ENCODE data around the gene SLC4A8. TPM values are rescaled to one million over a fixed set of nuclear protein-coding genes. Genes with fewer than 3 reads are reported as not detected.

The SLC4A8 gene
- 10 to 100 TPM in 6 of 9 donors, 1 to 10 TPM in 3; 3.0 to 27.0 (median 13.8) TPM for total RNA-seq
- 10 to 100 TPM in 1 of 3 donors, 1 to 10 TPM in 2; 3.1 to 10.6 (median 4.5) TPM for polyA plus RNA-seq
- long read RNA-seq, donor 1, partial matches to known transcripts, result 0 of 1 reads
- long read RNA-seq, donor 1, other reads (novel, unspliced or antisense), result 0 of 1 reads
- long read RNA-seq, donor 2, partial matches to known transcripts, result 0 of 1 reads
- long read RNA-seq, donor 2, other reads (novel, unspliced or antisense), result 0 of 1 reads
- long read RNA-seq, donor 3, result 0 reads
- long read RNA-seq, donor 4, partial matches to known transcripts, result 2 of 2 reads
- long read RNA-seq, donor 4, other reads (novel, unspliced or antisense), result 0 of 2 reads
- long read RNA-seq, donor 5, full-length matches to known transcripts, result 3 of 13 reads
- long read RNA-seq, donor 5, partial matches to known transcripts, result 4 of 13 reads
- long read RNA-seq, donor 5, other reads (novel, unspliced or antisense), result 6 of 13 reads
- long read RNA-seq, donor 6, partial matches to known transcripts, result 2 of 3 reads
- long read RNA-seq, donor 6, other reads (novel, unspliced or antisense), result 1 of 3 reads
- long read RNA-seq, donor 7, result 0 reads
- long read RNA-seq, donor 8, full-length matches to known transcripts, result 2 of 2 reads
- long read RNA-seq, donor 8, partial matches to known transcripts, result 0 of 2 reads
- long read RNA-seq, donor 8, other reads (novel, unspliced or antisense), result 0 of 2 reads
- long read RNA-seq, donor 9, result 0 reads
- long read RNA-seq, donor 10, result 0 reads

- no peak for TF ChIP-seq POLR2A (IDR thresholded peaks at IDR 0.05)
- TF ChIP-seq CTCF (IDR thresholded peaks at IDR 0.05), result peak; percentile 54 to 78 (median 64)
- Histone ChIP-seq H3K4me3 (peak within 1 kb of the TSS in 3 of 4 donors; percentile 1 to 54 (median 25)), H3K27ac (peak within 1 kb of the TSS in 2 of 5 donors; percentile 18 to 71), H3K36me3 (replicated peaks in 1 of 2) (no peaks in the 10 kb centered on the region), H3K27me3 (no peaks in the 10 kb centered on the region), H3K9me3 (replicated peaks in 1 of 3) (no peaks in the 10 kb centered on the region), H3K4me1 (replicated peaks in 1 of 2) (peaks cover 4 to 17% of the 10 kb centered on the region in 2 donors)
- peak; percentile 86 to 97 (median 95) for DNase-seq
- WGBS, 4 donors, result 2 to 44% (median 2%) methylated on average over 1 to 73 of the region's 73 CpGs
- intact Hi-C loops (cut with DNase I), result loop anchor here (5.0 to 10.0 kb wide), 3 partner anchors 107 to 447 kb away; no protein-coding TSS in a partner anchor
Measured at GRCh38 chr12:51424662-51425539, at the start of gene SLC4A8. Gene SLC4A8 (plus strand): TSS chr12:51424831. CDS start chr12:51424988, 157 bp downstream.

- TF ChIP-seq CTCF (IDR thresholded peaks at IDR 0.05) (no peak), POLR2A (IDR thresholded peaks at IDR 0.05) (no peak)
- no peaks in the 10 kb centered on the region for H3K36me3 ChIP-seq (replicated peaks in 1 of 2)
- no peak overlapping the region for H3K27ac ChIP-seq
- intact Hi-C loops (cut with DNase I), result no loop called here
- H3K27me3 ChIP-seq, result no peaks in the 10 kb centered on the region
- peaks cover 5 to 9% of the 10 kb centered on the region in 2 donors for H3K4me1 ChIP-seq (replicated peaks in 1 of 2)
- H3K9me3 ChIP-seq (replicated peaks in 1 of 3), result no peaks in the 10 kb centered on the region
- 79 to 85% (median 82%) methylated on average over 5 of the region's 5 CpGs for WGBS, 4 donors
- no peak for DNase-seq
- no peak overlapping the region for H3K4me3 ChIP-seq
Measured at GRCh38 chr12:51374856-51375255, 49.8 kb upstream of the SLC4A8 start.

- Histone ChIP-seq H3K36me3 (replicated peaks in 1 of 2) (no peaks in the 10 kb centered on the region), H3K4me1 (replicated peaks in 1 of 2) (no peaks in the 10 kb centered on the region), H3K9me3 (replicated peaks in 1 of 3) (no peaks in the 10 kb centered on the region), H3K27me3 (no peaks in the 10 kb centered on the region), H3K27ac (no peak overlapping the region), H3K4me3 (no peak overlapping the region)
- intact Hi-C loops (cut with DNase I), result no loop called here
- 77 to 89% (median 85%) methylated on average over 2 to 11 of the region's 11 CpGs for WGBS, 4 donors
- TF ChIP-seq POLR2A (IDR thresholded peaks at IDR 0.05), result no peak
- no peak for TF ChIP-seq CTCF (IDR thresholded peaks at IDR 0.05)
- no peak for DNase-seq
Measured at GRCh38 chr12:51377099-51377984, 47.3 kb upstream of the SLC4A8 start.

Data from adrenal gland (tissue), 19 donors.